GM18868 (cell line): ENCODE data around the gene ESD.
"Not testable (repeated sequence)": the region's sequence is repeated elsewhere in the genome, so short reads cannot be mapped to it uniquely, and the experiment has no call there.

Experiments used
- ATAC-seq: cut with Tn5 transposase; IDR thresholded peaks from one replicate; pipeline ENCODE4 v1.9.1; 2021; ENCODE audit warnings: mild to moderate bottlenecking, moderate library complexity; ENCODE audit not compliant: unreplicated experiment

ESD gene

GRCh38 chr13:46796515-46797474 lies at the start of gene ESD:
TSS of gene ESD (minus strand) at chr13:46797161. CDS start at chr13:46791413, 5,748 bp downstream.
- ATAC-seq: peak; percentile 93

DNA sequence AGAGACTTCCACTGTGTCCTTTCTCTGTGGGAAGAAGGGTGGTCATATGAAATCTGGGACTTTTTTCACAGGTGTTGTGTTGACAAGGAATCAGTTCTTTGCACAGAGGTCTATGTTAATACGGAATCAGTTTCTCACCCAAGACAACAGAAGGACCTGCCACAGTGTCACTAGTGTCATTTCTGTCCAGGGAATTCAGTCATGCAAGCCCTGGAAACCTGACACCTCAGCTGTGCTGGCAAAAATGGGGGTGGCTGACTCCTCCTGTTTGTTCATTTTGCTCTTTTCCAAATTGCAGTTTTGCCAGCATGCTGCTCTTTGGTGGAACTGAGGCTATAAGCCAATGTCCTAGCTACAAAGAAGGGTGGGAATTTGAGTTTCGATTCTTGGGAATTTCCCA lies 49.8 kb upstream of the ESD start:
- no peak for ATAC-seq

GRCh38 chr13:46845146-46845545 lies 48.2 kb upstream of the ESD start:
- no peak for ATAC-seq

DNA sequence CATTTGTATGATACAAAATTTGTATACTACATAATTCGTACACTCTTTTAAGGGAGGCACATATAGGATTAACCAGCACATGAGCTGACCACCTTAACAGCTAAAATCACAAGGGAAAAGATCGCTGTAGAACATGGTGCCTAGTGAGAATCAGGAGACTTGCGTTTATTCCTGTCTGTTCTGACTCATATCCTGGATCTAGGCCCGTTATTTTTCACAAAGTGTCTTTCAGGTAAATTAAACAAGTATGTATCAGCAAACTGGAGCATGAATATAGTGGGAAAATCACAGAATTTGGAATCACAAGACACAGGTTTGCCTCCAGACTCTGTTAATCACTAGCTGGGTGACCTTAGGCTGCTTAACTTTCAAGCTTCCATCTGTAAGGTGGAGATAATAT lies 47.5 kb upstream of the ESD start:
- no peak for ATAC-seq

DNA sequence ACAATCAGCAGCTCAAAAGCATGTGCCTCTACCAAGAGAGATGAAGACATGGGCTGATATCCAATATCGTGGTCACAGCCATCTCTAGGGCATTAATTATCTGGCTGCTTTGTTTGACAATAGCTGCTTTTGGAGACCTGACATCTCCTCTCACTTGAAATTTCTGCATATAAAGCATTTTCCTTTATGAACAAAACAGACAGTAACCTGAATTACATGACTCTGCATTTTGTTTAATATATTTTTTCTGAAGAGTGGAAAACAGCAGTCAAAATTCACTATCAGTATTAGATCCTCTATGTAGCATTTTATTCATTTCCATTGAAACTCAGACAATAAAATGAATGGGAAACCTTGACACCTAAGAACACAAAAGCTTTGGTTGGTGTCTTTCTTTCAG lies 42.4 kb upstream of the ESD start:
- no peak for ATAC-seq

DNA sequence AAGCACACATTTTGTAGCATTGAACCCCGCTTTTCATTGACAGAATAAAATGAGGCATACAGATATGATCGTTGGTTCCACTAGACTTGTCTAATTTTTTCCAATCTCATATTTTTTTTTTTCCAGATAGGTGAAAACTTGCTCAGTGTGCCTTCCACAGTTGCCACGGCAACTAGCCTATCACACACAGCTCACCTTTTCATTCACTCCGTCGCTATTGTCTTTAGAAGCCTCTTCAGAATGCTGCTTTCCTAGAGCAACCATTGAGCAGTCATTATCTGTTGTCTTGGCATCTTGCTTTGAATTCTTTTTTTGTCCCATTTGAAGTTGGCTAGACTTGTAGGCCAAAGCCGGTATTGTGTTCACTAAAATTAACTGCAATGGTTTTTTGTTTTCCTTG lies 37.7 kb upstream of the ESD start:
- no peak for ATAC-seq

GRCh38 chr13:46831588-46832194 lies 34.7 kb upstream of the ESD start:
- peak; percentile 70 for ATAC-seq

DNA sequence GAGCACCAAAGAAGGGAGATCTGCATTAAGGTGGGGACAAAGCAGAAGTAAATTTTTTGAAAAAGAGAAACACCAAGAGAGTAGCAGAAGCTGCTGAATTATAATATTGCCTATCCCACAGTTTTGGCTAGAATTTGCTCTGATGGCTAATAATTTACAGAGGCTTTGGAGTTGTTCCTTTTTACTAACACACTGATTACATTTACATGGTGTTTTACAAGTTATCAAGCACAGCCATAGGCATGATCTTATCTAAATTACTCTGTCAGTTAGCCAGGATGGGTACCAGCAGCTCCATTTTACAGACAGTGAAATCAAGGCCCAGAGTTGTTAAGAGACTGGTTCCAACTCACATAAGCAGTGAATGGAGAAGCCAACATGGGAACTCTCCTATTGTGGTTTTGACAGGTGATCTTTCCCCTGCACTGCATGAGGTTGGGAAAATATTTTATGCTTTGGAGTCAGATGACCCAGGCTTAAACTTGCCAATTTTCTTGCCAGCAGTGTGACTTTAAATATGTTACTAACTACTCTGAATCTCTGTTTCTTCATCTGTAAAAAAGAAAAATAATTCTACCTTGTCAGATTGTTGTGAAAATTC lies 33.5 kb upstream of the ESD start:
- no peak for ATAC-seq

GRCh38 chr13:46822551-46822950 lies 25.6 kb upstream of the ESD start:
- no peak for ATAC-seq

DNA sequence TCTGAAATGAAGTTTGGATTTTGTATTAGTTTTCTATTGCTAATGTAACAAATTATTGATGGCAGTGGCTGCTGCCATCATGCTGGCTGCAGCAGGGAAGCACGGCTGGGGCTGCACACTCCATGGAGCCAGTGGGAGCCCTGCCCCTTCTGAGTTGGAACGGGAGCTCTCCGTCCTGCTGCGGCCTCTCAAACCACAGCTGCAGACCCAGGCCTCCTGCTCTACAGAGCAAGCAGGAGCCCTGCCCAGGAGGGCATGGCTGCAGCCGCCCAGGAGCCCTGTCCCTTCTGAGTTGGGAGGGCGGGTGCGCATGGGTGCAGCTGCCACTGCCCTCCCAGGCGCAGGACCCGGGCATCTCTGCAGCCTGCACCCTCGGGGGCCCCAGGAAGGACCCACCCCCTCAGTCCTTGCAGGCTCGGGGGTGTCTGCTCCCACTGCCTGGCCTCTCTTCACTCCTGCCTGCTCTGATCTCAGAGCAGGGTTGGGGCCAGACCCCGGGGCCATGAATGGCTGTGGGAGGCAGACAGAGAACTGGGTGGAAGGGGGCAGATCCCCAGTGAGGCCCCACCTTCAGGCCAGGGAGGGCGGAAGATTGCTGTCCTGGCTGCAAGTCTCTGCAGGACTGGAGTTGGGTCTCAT lies 21.0 kb upstream of the ESD start:
- no peak for ATAC-seq

DNA sequence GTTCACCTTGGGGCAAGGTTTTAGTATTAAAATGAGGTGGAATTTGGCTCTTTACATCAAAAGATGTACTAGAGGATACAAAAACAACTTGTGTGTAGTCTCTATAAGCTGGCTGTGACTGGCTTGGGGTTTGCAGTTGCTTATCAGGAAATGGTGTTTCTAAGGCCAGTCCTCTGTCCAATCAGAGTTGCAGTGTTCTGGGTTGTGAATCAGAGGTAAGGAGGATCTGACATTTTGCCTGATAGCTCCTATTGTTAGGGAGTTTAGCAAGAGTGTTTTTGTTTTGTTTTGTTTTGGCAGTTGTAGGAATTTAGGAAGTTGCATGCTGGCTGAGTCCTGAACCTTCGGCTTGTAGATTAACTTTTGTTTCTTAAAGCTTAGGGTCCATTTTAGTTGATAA lies 20.1 kb upstream of the ESD start:
- no peak for ATAC-seq

GRCh38 chr13:46816371-46816770 lies 19.4 kb upstream of the ESD start:
- ATAC-seq: no peak

- ATAC-seq: no peak
These were observed 15.4 kb upstream of the ESD start for GRCh38 chr13:46812301-46812797.

DNA sequence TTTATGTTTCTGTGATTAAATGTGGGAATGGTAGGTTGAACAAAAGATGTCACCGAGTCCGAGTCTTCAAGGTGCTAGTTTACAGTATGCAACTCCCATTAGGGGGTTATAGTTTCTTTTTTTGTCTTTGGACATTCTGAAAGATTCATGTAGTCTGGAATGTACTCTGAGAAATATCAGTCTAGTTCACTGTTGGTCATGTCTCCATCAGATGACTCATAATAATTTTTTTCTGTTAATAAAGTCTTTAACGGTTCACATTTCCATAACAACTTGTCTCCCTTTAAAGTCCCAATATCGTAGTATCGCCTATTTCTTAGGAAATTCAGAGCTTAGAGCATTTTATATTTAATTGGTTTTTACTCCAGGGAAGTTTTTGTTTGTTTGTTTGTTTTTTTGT lies 13.5 kb upstream of the ESD start:
- no peak for ATAC-seq

DNA sequence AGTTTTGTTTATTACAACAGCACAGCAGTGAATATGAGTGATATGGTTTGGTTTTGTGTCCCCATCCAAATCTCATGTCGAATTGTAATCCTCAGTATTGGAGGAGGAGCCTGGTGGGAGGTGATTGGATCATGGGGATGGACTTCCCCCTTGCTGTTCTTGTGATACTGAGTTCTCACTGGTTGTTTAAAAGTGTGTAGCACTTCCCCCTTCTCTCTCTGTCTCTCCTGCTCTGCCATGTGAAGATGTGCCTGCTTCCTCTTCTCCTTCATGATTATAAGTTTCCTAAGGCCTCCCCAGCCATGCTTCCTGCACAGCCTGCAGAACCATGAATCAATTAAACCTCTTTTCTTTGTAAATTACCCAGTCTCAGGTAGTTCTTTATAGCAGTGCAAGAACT lies 8.0 kb upstream of the ESD start:
- ATAC-seq: not testable (repeated sequence)

GRCh38 chr13:46804391-46804815 lies 7.4 kb upstream of the ESD start:
- ATAC-seq: no peak

DNA sequence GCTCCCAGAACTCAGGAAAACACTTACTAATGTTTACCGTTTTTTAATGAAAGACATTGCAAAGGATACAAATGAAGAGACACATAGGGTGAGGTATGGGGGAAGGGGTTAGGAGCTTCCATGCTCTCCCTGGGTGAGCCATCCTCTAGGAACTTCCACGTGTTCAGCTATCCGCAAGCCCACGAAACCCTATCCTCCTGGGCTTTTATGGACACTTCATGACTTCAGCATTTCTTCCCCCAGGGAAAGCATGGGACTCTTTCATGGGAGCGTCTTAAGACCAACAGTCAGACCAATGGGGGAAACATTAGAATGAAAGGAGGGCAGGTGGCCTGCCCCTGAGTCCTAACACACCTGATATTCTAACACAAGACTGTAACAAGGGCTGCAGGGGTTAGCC lies 6.6 kb upstream of the ESD start:
- no peak for ATAC-seq

- ATAC-seq: no peak
These were observed 4.9 kb upstream of the ESD start for GRCh38 chr13:46801858-46802257.

DNA sequence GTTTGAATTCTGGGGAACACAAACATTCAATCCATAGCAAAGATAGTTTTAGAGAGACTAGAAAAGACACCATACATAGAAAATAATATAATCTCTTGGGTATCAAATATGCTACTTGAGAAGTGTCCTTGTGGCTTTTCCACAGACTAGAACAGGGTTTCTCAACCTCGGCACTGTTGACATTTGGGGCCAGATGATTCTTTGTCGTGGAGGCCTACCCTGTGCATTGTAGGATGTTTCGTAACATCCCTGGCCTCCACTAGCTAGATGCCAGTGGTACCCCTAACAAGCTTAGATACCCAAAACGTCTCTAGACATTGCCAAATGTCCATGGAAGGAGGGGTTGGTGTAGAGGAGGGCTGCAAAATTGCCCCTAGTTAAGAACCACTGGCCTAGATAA lies 2.2 kb upstream of the ESD start:
- no peak for ATAC-seq

DNA sequence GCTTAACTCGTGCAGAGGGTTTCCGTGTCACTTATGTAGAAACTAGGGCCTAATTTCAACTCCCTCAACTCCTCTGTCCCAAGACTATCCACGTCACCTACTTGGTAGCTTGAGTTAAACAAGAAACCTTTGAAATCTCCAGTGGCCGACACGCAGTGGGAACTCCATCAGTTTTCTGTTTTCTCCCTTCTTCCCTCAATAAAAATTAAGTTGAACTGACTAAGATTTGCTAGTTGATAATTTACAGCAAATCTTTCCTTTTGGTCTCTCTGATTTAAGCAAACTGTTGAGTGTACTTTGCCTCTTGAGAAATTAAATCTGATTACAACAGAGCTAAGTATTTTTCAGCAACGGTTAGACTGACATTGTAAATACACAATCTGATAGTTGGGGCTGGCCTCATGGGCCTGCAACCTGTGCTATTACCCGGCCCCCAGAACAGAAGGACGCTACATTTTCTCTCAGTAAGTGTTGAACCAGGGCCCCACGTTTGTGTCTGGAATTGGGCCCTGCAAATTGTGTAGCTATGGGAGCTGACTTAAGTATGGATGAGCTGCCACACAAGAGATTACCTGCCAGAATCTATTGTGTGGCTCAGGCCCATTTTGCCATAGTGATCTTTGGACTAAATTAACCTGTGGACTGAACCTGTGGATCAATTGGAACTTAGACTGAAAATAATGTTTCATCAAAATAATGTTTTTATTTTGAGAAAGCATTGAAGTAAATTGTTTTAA lies 708 bp upstream of the ESD start:
- ATAC-seq: no peak

GRCh38 chr13:46796129-46796514 lies 839 bp downstream of the ESD start:
- ATAC-seq: no peak
